Measurements from ENCODE around the gene SET. TPM values are rescaled to one million over a fixed set of nuclear protein-coding genes. Genes with fewer than 3 reads are reported as not detected.

SET gene
- total RNA-seq, 1 experiment from 2014 or later, result 1,129 TPM

- TF ChIP-seq FOXJ3 (CRISPR knock-in tag; IDR thresholded peaks at IDR 0.05; ENCODE audit: borderline replicate concordance) (no peak), GTF2I (CRISPR knock-in tag; conservative IDR thresholded peaks at IDR 0.05) (no peak), JUN (CRISPR knock-in tag; IDR thresholded peaks at IDR 0.05) (peak; percentile 11; the same call in 1 of the 2 replicates), NR1H2 (CRISPR knock-in tag; IDR thresholded peaks at IDR 0.05) (no peak), USF2 (CRISPR knock-in tag; IDR thresholded peaks at IDR 0.05) (no peak), RORB (CRISPR knock-in tag; IDR thresholded peaks at IDR 0.05) (no peak), NFYB (CRISPR knock-in tag; conservative IDR thresholded peaks at IDR 0.05; ENCODE audit: low read depth) (peak; percentile 3; the same call in 1 of the 2 replicates), NFATC4 (CRISPR knock-in tag; IDR thresholded peaks at IDR 0.05) (no peak), EMX1 (CRISPR knock-in tag; IDR thresholded peaks at IDR 0.05) (no peak), TEAD4 (CRISPR knock-in tag; IDR thresholded peaks at IDR 0.05) (no peak)
- TF ChIP-seq, protein P1, sequence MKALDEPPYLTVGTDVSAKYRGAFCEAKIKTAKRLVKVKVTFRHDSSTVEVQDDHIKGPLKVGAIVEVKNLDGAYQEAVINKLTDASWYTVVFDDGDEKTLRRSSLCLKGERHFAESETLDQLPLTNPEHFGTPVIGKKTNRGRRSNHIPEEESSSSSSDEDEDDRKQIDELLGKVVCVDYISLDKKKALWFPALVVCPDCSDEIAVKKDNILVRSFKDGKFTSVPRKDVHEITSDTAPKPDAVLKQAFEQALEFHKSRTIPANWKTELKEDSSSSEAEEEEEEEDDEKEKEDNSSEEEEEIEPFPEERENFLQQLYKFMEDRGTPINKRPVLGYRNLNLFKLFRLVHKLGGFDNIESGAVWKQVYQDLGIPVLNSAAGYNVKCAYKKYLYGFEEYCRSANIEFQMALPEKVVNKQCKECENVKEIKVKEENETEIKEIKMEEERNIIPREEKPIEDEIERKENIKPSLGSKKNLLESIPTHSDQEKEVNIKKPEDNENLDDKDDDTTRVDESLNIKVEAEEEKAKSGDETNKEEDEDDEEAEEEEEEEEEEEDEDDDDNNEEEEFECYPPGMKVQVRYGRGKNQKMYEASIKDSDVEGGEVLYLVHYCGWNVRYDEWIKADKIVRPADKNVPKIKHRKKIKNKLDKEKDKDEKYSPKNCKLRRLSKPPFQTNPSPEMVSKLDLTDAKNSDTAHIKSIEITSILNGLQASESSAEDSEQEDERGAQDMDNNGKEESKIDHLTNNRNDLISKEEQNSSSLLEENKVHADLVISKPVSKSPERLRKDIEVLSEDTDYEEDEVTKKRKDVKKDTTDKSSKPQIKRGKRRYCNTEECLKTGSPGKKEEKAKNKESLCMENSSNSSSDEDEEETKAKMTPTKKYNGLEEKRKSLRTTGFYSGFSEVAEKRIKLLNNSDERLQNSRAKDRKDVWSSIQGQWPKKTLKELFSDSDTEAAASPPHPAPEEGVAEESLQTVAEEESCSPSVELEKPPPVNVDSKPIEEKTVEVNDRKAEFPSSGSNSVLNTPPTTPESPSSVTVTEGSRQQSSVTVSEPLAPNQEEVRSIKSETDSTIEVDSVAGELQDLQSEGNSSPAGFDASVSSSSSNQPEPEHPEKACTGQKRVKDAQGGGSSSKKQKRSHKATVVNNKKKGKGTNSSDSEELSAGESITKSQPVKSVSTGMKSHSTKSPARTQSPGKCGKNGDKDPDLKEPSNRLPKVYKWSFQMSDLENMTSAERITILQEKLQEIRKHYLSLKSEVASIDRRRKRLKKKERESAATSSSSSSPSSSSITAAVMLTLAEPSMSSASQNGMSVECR (CRISPR knock-in tag; IDR thresholded peaks at IDR 0.05; ENCODE audit: borderline replicate concordance), result no peak
- TF ChIP-seq, protein P2, sequence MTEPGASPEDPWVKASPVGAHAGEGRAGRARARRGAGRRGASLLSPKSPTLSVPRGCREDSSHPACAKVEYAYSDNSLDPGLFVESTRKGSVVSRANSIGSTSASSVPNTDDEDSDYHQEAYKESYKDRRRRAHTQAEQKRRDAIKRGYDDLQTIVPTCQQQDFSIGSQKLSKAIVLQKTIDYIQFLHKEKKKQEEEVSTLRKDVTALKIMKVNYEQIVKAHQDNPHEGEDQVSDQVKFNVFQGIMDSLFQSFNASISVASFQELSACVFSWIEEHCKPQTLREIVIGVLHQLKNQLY (CRISPR knock-in tag; IDR thresholded peaks at IDR 0.05), result no peak
- TF ChIP-seq, protein P3, sequence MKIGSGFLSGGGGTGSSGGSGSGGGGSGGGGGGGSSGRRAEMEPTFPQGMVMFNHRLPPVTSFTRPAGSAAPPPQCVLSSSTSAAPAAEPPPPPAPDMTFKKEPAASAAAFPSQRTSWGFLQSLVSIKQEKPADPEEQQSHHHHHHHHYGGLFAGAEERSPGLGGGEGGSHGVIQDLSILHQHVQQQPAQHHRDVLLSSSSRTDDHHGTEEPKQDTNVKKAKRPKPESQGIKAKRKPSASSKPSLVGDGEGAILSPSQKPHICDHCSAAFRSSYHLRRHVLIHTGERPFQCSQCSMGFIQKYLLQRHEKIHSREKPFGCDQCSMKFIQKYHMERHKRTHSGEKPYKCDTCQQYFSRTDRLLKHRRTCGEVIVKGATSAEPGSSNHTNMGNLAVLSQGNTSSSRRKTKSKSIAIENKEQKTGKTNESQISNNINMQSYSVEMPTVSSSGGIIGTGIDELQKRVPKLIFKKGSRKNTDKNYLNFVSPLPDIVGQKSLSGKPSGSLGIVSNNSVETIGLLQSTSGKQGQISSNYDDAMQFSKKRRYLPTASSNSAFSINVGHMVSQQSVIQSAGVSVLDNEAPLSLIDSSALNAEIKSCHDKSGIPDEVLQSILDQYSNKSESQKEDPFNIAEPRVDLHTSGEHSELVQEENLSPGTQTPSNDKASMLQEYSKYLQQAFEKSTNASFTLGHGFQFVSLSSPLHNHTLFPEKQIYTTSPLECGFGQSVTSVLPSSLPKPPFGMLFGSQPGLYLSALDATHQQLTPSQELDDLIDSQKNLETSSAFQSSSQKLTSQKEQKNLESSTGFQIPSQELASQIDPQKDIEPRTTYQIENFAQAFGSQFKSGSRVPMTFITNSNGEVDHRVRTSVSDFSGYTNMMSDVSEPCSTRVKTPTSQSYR (CRISPR knock-in tag; IDR thresholded peaks at IDR 0.05), result no peak
Observed at GRCh38 chr9:128684065-128684324, 5.0 kb upstream of the SET start (continued).

DNA sequence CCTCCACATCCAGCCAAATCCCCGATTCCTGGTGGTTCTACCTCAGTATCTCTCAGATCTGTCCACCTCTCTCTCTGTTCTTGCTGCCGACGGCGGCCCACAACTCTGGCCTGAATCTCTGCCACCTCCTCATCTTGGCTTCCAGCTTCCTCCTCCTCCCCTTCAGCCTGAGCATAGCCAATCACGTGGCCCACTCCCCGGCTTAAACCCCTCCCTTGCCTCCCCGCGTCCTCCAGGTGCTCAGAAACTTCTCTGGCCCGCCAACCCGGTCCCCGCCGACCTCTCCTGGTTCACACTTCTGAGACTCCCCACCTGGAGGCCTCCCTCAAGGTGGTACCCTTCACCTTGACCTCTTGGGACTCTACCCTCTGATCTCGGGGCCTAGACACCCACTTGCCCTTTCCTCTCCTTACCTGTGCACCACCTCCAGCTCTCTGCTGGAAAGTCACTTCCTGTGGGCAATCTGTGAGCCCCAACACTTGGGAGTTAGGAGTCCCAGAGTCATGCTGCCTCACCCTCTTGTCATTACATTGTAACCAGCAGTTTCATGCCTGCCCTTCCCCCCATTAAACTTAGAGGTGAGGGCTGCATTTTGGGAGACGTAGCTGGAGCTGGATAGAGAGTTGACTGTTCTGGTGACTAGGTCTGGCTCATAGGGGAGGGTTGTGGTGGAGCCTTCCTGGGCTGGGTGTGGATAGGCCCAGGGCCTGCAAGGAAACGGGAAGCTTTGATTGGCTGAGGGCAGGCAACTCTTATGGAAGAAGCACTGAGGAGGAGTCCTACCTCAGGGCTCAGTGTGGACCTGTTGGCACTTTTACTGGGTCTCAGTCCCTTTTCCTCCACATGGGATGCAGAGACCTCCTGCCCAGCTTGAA is 4.5 kb upstream of the SET start:
- ChIA-PET CTCF (interaction anchor here (0.8 to 3.4 kb wide), 6 partner anchors 18 to 264 kb away, joined by 3 to 19 read pairs (median 6); partner anchors contain the start of genes CERCAM, ENDOG and PKN3), POLR2A (interaction anchor here (0.8 to 1.7 kb wide), 5 partner anchors 14 to 49 kb away, joined by 3 to 7 read pairs (median 4); partner anchors contain the start of genes PKN3 and ZDHHC12)
- peak; percentile 81 for DNase-seq (ENCODE audit: low spot score)
- peaks cover 25% of the 10 kb centered on the region for H3K36me3 Mint-ChIP-seq
- peak overlapping the region; percentile 96 for H3K4me3 Mint-ChIP-seq
- H3K27ac Mint-ChIP-seq, result peak overlapping the region; percentile 97
- H3K9me3 Mint-ChIP-seq, result peaks cover 8% of the 10 kb centered on the region
- ATAC-seq, result peak; percentile 23
- H3K4me1 Mint-ChIP-seq, result peaks cover 44% of the 10 kb centered on the region
- no peaks in the 10 kb centered on the region; the same call in 1 of the 2 replicates for H3K27me3 Mint-ChIP-seq (ENCODE audit: low read depth)
- TF ChIP-seq SMAD3 (CRISPR knock-in tag; IDR thresholded peaks at IDR 0.05; ENCODE audit: borderline replicate concordance) (no peak), CREB1 (CRISPR knock-in tag; IDR thresholded peaks at IDR 0.05) (no peak), CTCF (IDR thresholded peaks at IDR 0.05) (no peak), RORB (CRISPR knock-in tag; IDR thresholded peaks at IDR 0.05) (no peak), TP53 (CRISPR knock-in tag; IDR thresholded peaks at IDR 0.05) (no peak), ZNF416 (CRISPR knock-in tag; IDR thresholded peaks at IDR 0.05) (0 out of 2 replicates have a peak, but pooled peaks have one; percentile 52)
- TF ChIP-seq, protein P4, sequence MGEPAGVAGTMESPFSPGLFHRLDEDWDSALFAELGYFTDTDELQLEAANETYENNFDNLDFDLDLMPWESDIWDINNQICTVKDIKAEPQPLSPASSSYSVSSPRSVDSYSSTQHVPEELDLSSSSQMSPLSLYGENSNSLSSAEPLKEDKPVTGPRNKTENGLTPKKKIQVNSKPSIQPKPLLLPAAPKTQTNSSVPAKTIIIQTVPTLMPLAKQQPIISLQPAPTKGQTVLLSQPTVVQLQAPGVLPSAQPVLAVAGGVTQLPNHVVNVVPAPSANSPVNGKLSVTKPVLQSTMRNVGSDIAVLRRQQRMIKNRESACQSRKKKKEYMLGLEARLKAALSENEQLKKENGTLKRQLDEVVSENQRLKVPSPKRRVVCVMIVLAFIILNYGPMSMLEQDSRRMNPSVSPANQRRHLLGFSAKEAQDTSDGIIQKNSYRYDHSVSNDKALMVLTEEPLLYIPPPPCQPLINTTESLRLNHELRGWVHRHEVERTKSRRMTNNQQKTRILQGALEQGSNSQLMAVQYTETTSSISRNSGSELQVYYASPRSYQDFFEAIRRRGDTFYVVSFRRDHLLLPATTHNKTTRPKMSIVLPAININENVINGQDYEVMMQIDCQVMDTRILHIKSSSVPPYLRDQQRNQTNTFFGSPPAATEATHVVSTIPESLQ (CRISPR knock-in tag; IDR thresholded peaks at IDR 0.05), result no peak
